Mesenchymal stem cell (in vitro differentiated cells and primary cell): ENCODE results near the gene VSIG4.

Source experiments
- DNase-seq: peaks from one replicate; pipeline ENCODE4 v3.0.0-alpha.2; 2013
- H2AFZ ChIP-seq: one replicate; pipeline ENCODE4 v1.6.1; 2013; ENCODE audit warnings: low read depth, mild to moderate bottlenecking, control low read depth, inconsistent platforms, low read length, moderate library complexity
- H2AK5ac ChIP-seq: 2 replicates; pipeline ENCODE4 v1.6.1; 2013; ENCODE audit warnings: low read length, moderate library complexity, mild to moderate bottlenecking, inconsistent platforms; ENCODE audit not compliant: severe bottlenecking
- H2BK120ac ChIP-seq: one replicate; pipeline ENCODE4 v1.6.1; 2013; ENCODE audit warnings: low read depth, mild to moderate bottlenecking, inconsistent platforms, low read length, moderate library complexity
- H2BK12ac ChIP-seq, 2 experiments: one replicate each; pipeline ENCODE4 v1.6.1; 2013; ENCODE audit warnings: inconsistent platforms in 2 of 2, low read length in 2 of 2, mild to moderate bottlenecking in 2 of 2, moderate library complexity in 2 of 2, control low read depth in 1 of 2
- H2BK15ac ChIP-seq: one replicate; pipeline ENCODE4 v1.6.1; 2013; ENCODE audit warnings: mild to moderate bottlenecking, low read depth, inconsistent platforms; ENCODE audit not compliant: poor library complexity, severe bottlenecking
- H2BK5ac ChIP-seq: 2 replicates; pipeline ENCODE4 v1.6.1; 2013; ENCODE audit warnings: low read depth, mild to moderate bottlenecking, low read length, control low read depth, inconsistent platforms; ENCODE audit not compliant: poor library complexity, severe bottlenecking
- H3K14ac ChIP-seq, 2 experiments: one replicate each; pipeline ENCODE4 v1.6.1; 2013; ENCODE audit warnings: inconsistent platforms in 2 of 2, low read length in 2 of 2, control low read depth in 1 of 2, mild to moderate bottlenecking in 1 of 2, moderate library complexity in 1 of 2
- H3K18ac ChIP-seq, 2 experiments: one replicate each; pipeline ENCODE4 v1.6.1; 2013; ENCODE audit warnings: inconsistent platforms in 2 of 2, low read length in 2 of 2, control low read depth in 1 of 2, low read depth in 1 of 2, mild to moderate bottlenecking in 1 of 2
- H3K23ac ChIP-seq, 2 experiments: one replicate each; pipeline ENCODE4 v1.6.1; 2013; ENCODE audit warnings: inconsistent platforms in 2 of 2, low read length in 2 of 2, mild to moderate bottlenecking in 2 of 2, moderate library complexity in 2 of 2, control low read depth in 1 of 2
- H3K27ac ChIP-seq: 2 replicates; pipeline ENCODE4 v1.5.1; 2013; ENCODE audit warnings: mild to moderate bottlenecking, moderate library complexity, low read length, control low read depth, inconsistent platforms; ENCODE audit not compliant: poor library complexity, severe bottlenecking
- H3K27me3 ChIP-seq, 2 experiments: 2 replicates each; pipeline versions ENCODE4 v1.6.1 to v1.7.0; 2013; ENCODE audit warnings: low read length in 2 of 2, mild to moderate bottlenecking in 2 of 2, moderate library complexity in 2 of 2, control low read depth in 1 of 2, inconsistent platforms in 1 of 2; ENCODE audit not compliant: control insufficient read depth in 1 of 2, insufficient read depth in 1 of 2
- H3K36me3 ChIP-seq, 2 experiments: 2 replicates each; pipeline versions ENCODE4 v1.6.1 to v1.7.0; 2013; ENCODE audit warnings: low read length in 2 of 2, control low read depth in 1 of 2, inconsistent platforms in 1 of 2, low read depth in 1 of 2, mild to moderate bottlenecking in 1 of 2; ENCODE audit not compliant: insufficient read depth in 2 of 2, control insufficient read depth in 1 of 2
- H3K4ac ChIP-seq, 2 experiments: one replicate each; pipeline ENCODE4 v1.6.1; 2013; ENCODE audit warnings: inconsistent platforms in 2 of 2, low read length in 2 of 2, mild to moderate bottlenecking in 2 of 2, moderate library complexity in 2 of 2, control low read depth in 1 of 2, low read depth in 1 of 2
- H3K4me1 ChIP-seq: 2 replicates; pipeline ENCODE4 v1.6.1; 2013; ENCODE audit warnings: low read depth, low read length, control low read depth; ENCODE audit not compliant: control insufficient read depth, insufficient read depth
- H3K4me2 ChIP-seq: 2 replicates; pipeline ENCODE4 v1.6.1; 2013; ENCODE audit warnings: low read length, mild to moderate bottlenecking, inconsistent platforms; ENCODE audit not compliant: poor library complexity, severe bottlenecking
- H3K4me3 ChIP-seq, 2 experiments: 2 replicates each; pipeline versions ENCODE4 v1.5.1 to v1.7.0; 2013; ENCODE audit warnings: low read length in 2 of 2, mild to moderate bottlenecking in 2 of 2, control low read depth in 1 of 2, low read depth in 1 of 2; ENCODE audit not compliant: insufficient read depth in 1 of 2
- H3K79me1 ChIP-seq: replicated peaks from 2 replicates; pipeline ENCODE4 v1.6.1; 2013; ENCODE audit warnings: mild to moderate bottlenecking, control low read depth, low read length, inconsistent platforms; ENCODE audit not compliant: poor library complexity, severe bottlenecking
- H3K9ac ChIP-seq: 2 replicates; pipeline ENCODE4 v1.7.0; 2013; ENCODE audit warnings: mild to moderate bottlenecking, low read length, moderate library complexity
- H3K9me3 ChIP-seq: 2 replicates; pipeline ENCODE4 v1.7.0; 2013; ENCODE audit warnings: mild to moderate bottlenecking, low read length; ENCODE audit not compliant: control insufficient read depth
- H4K8ac ChIP-seq: one replicate; pipeline ENCODE4 v1.6.1; 2013; ENCODE audit warnings: inconsistent platforms, mild to moderate bottlenecking, low read length, moderate library complexity
- H4K91ac ChIP-seq: one replicate; pipeline ENCODE4 v1.6.1; 2013; ENCODE audit warnings: mild to moderate bottlenecking, low read length, inconsistent platforms
- WGBS: methylation state at CpG from one replicate; pipeline ENCODE4 v1.1.7; 2013; ENCODE audit warnings: mixed read lengths; 5-methylcytosine and 5-hydroxymethylcytosine counted together

VSIG4 gene

GRCh38 chrX:65999029-65999562 is 40.8 kb downstream of the VSIG4 start:
- WGBS: 58% methylated on average over 2 of the region's 3 CpGs
- H3K23ac ChIP-seq: no peak overlapping the region

DNA sequence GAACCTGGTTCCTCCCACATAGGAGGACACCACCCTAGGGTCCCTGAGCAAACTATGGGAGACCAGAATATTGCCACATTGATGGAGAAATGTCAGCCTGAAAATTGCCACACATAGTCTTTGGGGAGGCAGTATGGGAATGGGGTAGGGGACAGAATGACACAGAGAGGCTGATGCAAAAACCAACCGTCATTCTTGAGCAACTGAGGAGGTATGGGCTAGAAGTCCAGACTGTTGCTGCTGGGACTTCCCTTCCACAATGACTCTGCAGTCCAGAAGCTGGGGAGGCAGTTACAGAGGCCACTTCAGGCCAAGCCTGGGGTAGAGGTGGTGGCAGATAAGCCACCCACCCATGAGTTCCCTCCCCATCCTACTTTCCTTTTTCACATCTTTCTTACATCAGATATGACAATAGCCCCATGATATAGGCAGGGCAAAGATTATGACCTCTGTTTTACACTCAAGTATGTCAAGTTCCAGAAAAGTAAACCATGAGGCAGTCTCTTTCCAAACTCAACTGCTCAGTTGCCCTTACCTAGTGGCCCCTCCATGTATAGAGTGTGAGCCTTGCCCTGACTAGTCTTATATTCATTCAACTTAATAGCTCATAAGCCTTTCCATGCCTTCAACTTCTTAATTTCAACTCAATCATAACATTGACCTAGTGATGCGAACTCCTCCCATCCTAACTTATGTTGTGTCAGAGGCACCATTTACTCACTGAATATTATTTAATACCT is 41.7 kb downstream of the VSIG4 start:
- no peak overlapping the region for H3K4ac ChIP-seq
- H3K9ac ChIP-seq: no peak overlapping the region
- H3K4me2 ChIP-seq: no peak overlapping the region
- no peak overlapping the region for H3K27ac ChIP-seq
- no peak overlapping the region for H3K4me3 ChIP-seq
- H4K8ac ChIP-seq: no peak overlapping the region
- no peaks in the 10 kb centered on the region for H3K4me1 ChIP-seq
- no peak for DNase-seq
- H2AFZ ChIP-seq: no peak overlapping the region
- 76% methylated on average over 2 of the region's 2 CpGs for WGBS
- H2BK12ac ChIP-seq: no peak overlapping the region
- H3K36me3 ChIP-seq: no peaks in the 10 kb centered on the region
- no peak overlapping the region for H4K91ac ChIP-seq
- no peaks in the 10 kb centered on the region for H3K79me1 ChIP-seq
- no peak overlapping the region for H3K18ac ChIP-seq
- H3K14ac ChIP-seq: no peak overlapping the region
- H2BK5ac ChIP-seq: no peak overlapping the region
- H3K23ac ChIP-seq: no peak overlapping the region
- no peak overlapping the region for H2BK120ac ChIP-seq
- peaks cover 0 to 39% of the 10 kb centered on the region in 2 experiments for H3K27me3 ChIP-seq
- H3K9me3 ChIP-seq: no peaks in the 10 kb centered on the region
- no peak overlapping the region for H2AK5ac ChIP-seq
- H2BK15ac ChIP-seq: no peak overlapping the region

More at GRCh38 chrX:65999029-65999562, 40.8 kb downstream of the VSIG4 start:
- Histone ChIP-seq H2BK12ac (no peak overlapping the region), H3K27me3 (peaks cover 0 to 39% of the 10 kb centered on the region in 2 experiments), H2BK120ac (no peak overlapping the region), H2BK5ac (no peak overlapping the region), H3K9me3 (no peaks in the 10 kb centered on the region), H3K14ac (no peak overlapping the region), H2BK15ac (no peak overlapping the region), H3K18ac (no peak overlapping the region), H3K36me3 (no peaks in the 10 kb centered on the region), H3K4me2 (no peak overlapping the region), H3K79me1 (no peaks in the 10 kb centered on the region), H3K4me1 (no peaks in the 10 kb centered on the region), H2AK5ac (no peak overlapping the region), H4K8ac (no peak overlapping the region), H3K9ac (no peak overlapping the region), H3K4ac (no peak overlapping the region), H3K4me3 (no peak overlapping the region), H3K27ac (no peak overlapping the region), H2AFZ (no peak overlapping the region), H4K91ac (no peak overlapping the region)
- DNase-seq: no peak

GRCh38 chrX:65994519-65995506 is 45.1 kb downstream of the VSIG4 start:
- no peak overlapping the region for H3K18ac ChIP-seq
- DNase-seq: no peak
- H2BK120ac ChIP-seq: no peak overlapping the region
- no peak overlapping the region for H2BK5ac ChIP-seq
- H3K36me3 ChIP-seq: no peaks in the 10 kb centered on the region
- H3K4me3 ChIP-seq: no peak overlapping the region
- no peaks in the 10 kb centered on the region for H3K79me1 ChIP-seq
- H3K27me3 ChIP-seq: peaks cover 0 to 37% of the 10 kb centered on the region in 2 experiments
- no peaks in the 10 kb centered on the region for H3K9me3 ChIP-seq
- no peak overlapping the region for H3K27ac ChIP-seq
- H3K4ac ChIP-seq: no peak overlapping the region
- H2BK15ac ChIP-seq: no peak overlapping the region
- H2AFZ ChIP-seq: no peak overlapping the region
- 70% methylated on average over 2 of the region's 3 CpGs for WGBS
- H2AK5ac ChIP-seq: no peak overlapping the region
- H3K23ac ChIP-seq: no peak overlapping the region
- H3K4me1 ChIP-seq: no peaks in the 10 kb centered on the region
- no peak overlapping the region for H3K14ac ChIP-seq
- no peak overlapping the region for H4K8ac ChIP-seq
- H3K4me2 ChIP-seq: no peak overlapping the region
- no peak overlapping the region for H4K91ac ChIP-seq
- H3K9ac ChIP-seq: no peak overlapping the region
- no peak overlapping the region for H2BK12ac ChIP-seq
